Caco-2 (cell line): ENCODE results near the gene PDPN. TPM values are rescaled to one million over a fixed set of nuclear protein-coding genes. Genes with fewer than 3 reads are reported as not detected.

Source experiments
- BruUV-seq: library from RNA; stranded (reverse); fragments of 400-500 nt; replicated peaks from 2 replicates; lab custom pipeline; 2021; lab: Mats Ljungman, UMichigan
- CTCF ChIA-PET: fragments of 300-600 bp; sonication (Branson Sonifier 250); formaldehyde crosslinking; loops from one replicate; lab custom pipeline; 2022; ENCODE audit warnings: antibody characterized with exemption; lab: Charles Lee
- POLR2A ChIA-PET: fragments of 300-600 bp; sonication (Branson Sonifier 250); formaldehyde crosslinking; loops from one replicate; lab custom pipeline; 2022; ENCODE audit warnings: antibody characterized with exemption; lab: Charles Lee
- DNase-seq, 2 experiments: peaks; one replicate each; pipeline versions ENCODE4 v3.0.0 to v3.0.0-alpha.2; 2020 to 2022
- H3K27me3 ChIP-seq: replicated peaks from 2 replicates; pipeline ENCODE4 v1.6.0; 2011; ENCODE audit warnings: low read length; ENCODE audit not compliant: control insufficient read depth, insufficient read depth
- H3K36me3 ChIP-seq: 2 replicates; pipeline ENCODE4 v1.5.1; 2011; ENCODE audit warnings: low read length; ENCODE audit not compliant: control insufficient read depth, insufficient read depth
- H3K4me1 ChIP-seq: fragments of 250-450 bp; sonication (Bioruptor Pico); 2 replicates; pipeline ENCODE4 v1.5.1; 2020; ENCODE audit warnings: mild to moderate bottlenecking
- H3K4me3 ChIP-seq: 2 replicates; pipeline ENCODE4 v1.5.1; 2011; ENCODE audit warnings: low read depth, mild to moderate bottlenecking, control low read depth, low read length
- H3K9me3 ChIP-seq: fragments of 250-450 bp; sonication (Bioruptor Pico); 2 replicates; pipeline ENCODE4 v1.5.1; 2020; ENCODE audit warnings: mild to moderate bottlenecking, moderate library complexity
- H3K27ac Mint-ChIP-seq: one replicate; pipeline ENCODE4 v1.8.0; 2022; ENCODE audit warnings: mixed read lengths; ENCODE audit not compliant: unreplicated experiment
- H3K27me3 Mint-ChIP-seq: one replicate; pipeline ENCODE4 v1.8.0; 2022; ENCODE audit warnings: mixed read lengths; ENCODE audit not compliant: insufficient read depth, unreplicated experiment
- H3K36me3 Mint-ChIP-seq: one replicate; pipeline ENCODE4 v1.8.0; 2022; ENCODE audit warnings: mild to moderate bottlenecking, mixed read lengths; ENCODE audit not compliant: insufficient read depth, unreplicated experiment
- H3K4me1 Mint-ChIP-seq: one replicate; pipeline ENCODE4 v1.8.0; 2022; ENCODE audit warnings: low read depth, mixed read lengths; ENCODE audit not compliant: unreplicated experiment
- H3K4me3 Mint-ChIP-seq: one replicate; pipeline ENCODE4 v1.8.0; 2022; ENCODE audit warnings: mild to moderate bottlenecking, moderate library complexity, mixed read lengths; ENCODE audit not compliant: unreplicated experiment
- H3K9me3 Mint-ChIP-seq: one replicate; pipeline ENCODE4 v1.8.0; 2022; ENCODE audit warnings: mixed read lengths; ENCODE audit not compliant: unreplicated experiment
- CTCF ChIP-seq, 2 experiments: fragments of 200-600 bp in 1 of 2; IDR thresholded peaks; 1 replicate in 1 of 2; 2 replicates in 1 of 2; pipeline versions ENCODE4 v1.5.1 to v1.8.0; 2011 to 2022; ENCODE audit warnings: antibody characterized with exemption in 1 of 2, control low read depth in 1 of 2, inconsistent platforms in 1 of 2, low read depth in 1 of 2, low read length in 1 of 2, mild to moderate bottlenecking in 1 of 2, moderate library complexity in 1 of 2; ENCODE audit not compliant: insufficient read depth in 1 of 2, severe bottlenecking in 1 of 2, unreplicated experiment in 1 of 2
- intact Hi-C: fragments of 100-400 bp; cut with micrococcal nuclease; formaldehyde crosslinking; loops from one replicate; pipeline ENCODE4 v1.10.0; 2022; ENCODE audit not compliant: unreplicated experiment
- total RNA-seq: library from RNA; stranded (reverse); gene quantifications from 2 replicates; pipeline ENCODE4 v1.2.3, GENCODE V29; 2022

PDPN gene
- total RNA-seq, 1 experiment from 2014 or later: not detected

GRCh38 chr1:13662493-13662892, 78.9 kb downstream of the PDPN start:
- Histone ChIP-seq H3K4me3 (no peak overlapping the region), H3K36me3 (no peaks in the 10 kb centered on the region), H3K4me1 (no peaks in the 10 kb centered on the region), H3K27me3 (no peaks in the 10 kb centered on the region), H3K9me3 (no peaks in the 10 kb centered on the region)
- Mint-ChIP-seq H3K4me3 (no peak overlapping the region), H3K9me3 (no peaks in the 10 kb centered on the region), H3K4me1 (no peaks in the 10 kb centered on the region), H3K27me3 (no peaks in the 10 kb centered on the region), H3K27ac (no peak overlapping the region), H3K36me3 (no peaks in the 10 kb centered on the region)
- no TSS peak for BruUV-seq
- no peak for TF ChIP-seq CTCF (IDR thresholded peaks at IDR 0.05; ENCODE audit: insufficient read depth in 1 of 2, low read depth in 1 of 2, low read length in 1 of 2, severe bottlenecking in 1 of 2, unreplicated experiment in 1 of 2)
- intact Hi-C loops: no loop called here
- DNase-seq: no peak
- CTCF ChIA-PET: interaction anchor here (0.6 kb wide), 1 partner anchor 50 kb away, joined by 4 read pairs; no protein-coding TSS in a partner anchor
- POLR2A ChIA-PET: no interaction called here

GRCh38 chr1:13663969-13664368, 80.3 kb downstream of the PDPN start:
- Mint-ChIP-seq H3K36me3 (no peaks in the 10 kb centered on the region), H3K27ac (no peak overlapping the region), H3K4me3 (no peak overlapping the region), H3K27me3 (no peaks in the 10 kb centered on the region), H3K9me3 (no peaks in the 10 kb centered on the region), H3K4me1 (no peaks in the 10 kb centered on the region)
- Histone ChIP-seq H3K4me3 (no peak overlapping the region), H3K4me1 (no peaks in the 10 kb centered on the region), H3K36me3 (no peaks in the 10 kb centered on the region), H3K27me3 (no peaks in the 10 kb centered on the region), H3K9me3 (no peaks in the 10 kb centered on the region)
- no peak for TF ChIP-seq CTCF (IDR thresholded peaks at IDR 0.05; ENCODE audit: insufficient read depth in 1 of 2, low read depth in 1 of 2, low read length in 1 of 2, severe bottlenecking in 1 of 2, unreplicated experiment in 1 of 2)
- BruUV-seq: no TSS peak
- ChIA-PET CTCF (interaction anchor here (0.6 kb wide), 1 partner anchor 1125 kb away, joined by 4 read pairs; no protein-coding TSS in a partner anchor), POLR2A (no interaction called here)
- intact Hi-C loops: no loop called here
- DNase-seq: no peak

- Mint-ChIP-seq H3K36me3 (no peaks in the 10 kb centered on the region), H3K4me1 (no peaks in the 10 kb centered on the region), H3K4me3 (no peak overlapping the region), H3K27ac (no peak overlapping the region), H3K27me3 (no peaks in the 10 kb centered on the region), H3K9me3 (no peaks in the 10 kb centered on the region)
- no peaks in the 10 kb centered on the region for H3K27me3 ChIP-seq
- ChIA-PET POLR2A (no interaction called here), CTCF (interaction anchor here (0.6 kb wide), 1 partner anchor 1125 kb away, joined by 4 read pairs; no protein-coding TSS in a partner anchor)
- no peak overlapping the region for H3K4me3 ChIP-seq
- DNase-seq: no peak
- TF ChIP-seq CTCF (IDR thresholded peaks at IDR 0.05; ENCODE audit: insufficient read depth in 1 of 2, low read depth in 1 of 2, low read length in 1 of 2, severe bottlenecking in 1 of 2, unreplicated experiment in 1 of 2): no peak
- no peaks in the 10 kb centered on the region for H3K36me3 ChIP-seq
- no peaks in the 10 kb centered on the region for H3K4me1 ChIP-seq
- intact Hi-C loops: no loop called here
- H3K9me3 ChIP-seq: no peaks in the 10 kb centered on the region
- BruUV-seq: no TSS peak
These were observed 80.8 kb downstream of the PDPN start for GRCh38 chr1:13664451-13664850.
